ENCODE results near the gene MAP7.

Gene MAP7

DNA sequence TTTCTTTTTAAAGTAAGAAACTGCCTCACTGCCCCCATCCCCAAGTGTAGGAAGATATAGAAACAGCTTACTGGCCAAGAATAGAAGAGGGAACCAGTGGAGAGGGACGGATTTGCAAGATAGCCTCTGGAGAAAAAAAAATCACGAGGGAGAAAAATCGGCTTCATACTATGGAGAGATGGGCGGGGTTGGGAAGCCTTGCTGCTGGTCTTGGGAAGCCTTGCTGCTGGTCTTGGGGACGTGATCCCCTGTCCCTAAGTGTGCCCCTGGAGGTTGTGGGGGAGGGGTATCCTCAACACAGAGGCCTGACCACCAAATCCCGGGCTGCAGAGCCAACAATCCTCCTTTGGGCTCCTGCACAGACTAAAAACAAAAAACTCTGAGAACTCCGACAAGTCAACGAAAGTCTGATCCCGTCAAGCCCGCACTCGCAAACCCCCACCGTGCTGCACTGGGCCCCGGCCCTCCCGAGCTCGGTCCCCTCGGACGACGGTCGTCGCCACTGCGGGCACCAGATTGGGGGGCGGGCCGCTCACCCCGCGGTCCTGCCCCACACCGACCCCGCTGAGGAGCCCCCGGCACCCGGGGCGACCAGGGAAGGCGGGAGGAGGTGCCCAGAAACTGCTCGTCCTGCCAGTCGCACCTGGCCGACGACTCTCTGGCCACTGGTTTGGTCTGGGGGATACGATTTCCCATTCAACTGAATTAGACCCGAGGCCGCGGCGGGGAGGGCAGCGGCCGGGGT lies 750 bp downstream of the MAP7 start:
- TF ChIP-seq ZNF274 (IDR thresholded peaks at IDR 0.05; ENCODE audit: low read depth, low read length): no peak
- H3K4me3 ChIP-seq (ENCODE audit: low read length): peak overlapping the region; percentile 71

DNA sequence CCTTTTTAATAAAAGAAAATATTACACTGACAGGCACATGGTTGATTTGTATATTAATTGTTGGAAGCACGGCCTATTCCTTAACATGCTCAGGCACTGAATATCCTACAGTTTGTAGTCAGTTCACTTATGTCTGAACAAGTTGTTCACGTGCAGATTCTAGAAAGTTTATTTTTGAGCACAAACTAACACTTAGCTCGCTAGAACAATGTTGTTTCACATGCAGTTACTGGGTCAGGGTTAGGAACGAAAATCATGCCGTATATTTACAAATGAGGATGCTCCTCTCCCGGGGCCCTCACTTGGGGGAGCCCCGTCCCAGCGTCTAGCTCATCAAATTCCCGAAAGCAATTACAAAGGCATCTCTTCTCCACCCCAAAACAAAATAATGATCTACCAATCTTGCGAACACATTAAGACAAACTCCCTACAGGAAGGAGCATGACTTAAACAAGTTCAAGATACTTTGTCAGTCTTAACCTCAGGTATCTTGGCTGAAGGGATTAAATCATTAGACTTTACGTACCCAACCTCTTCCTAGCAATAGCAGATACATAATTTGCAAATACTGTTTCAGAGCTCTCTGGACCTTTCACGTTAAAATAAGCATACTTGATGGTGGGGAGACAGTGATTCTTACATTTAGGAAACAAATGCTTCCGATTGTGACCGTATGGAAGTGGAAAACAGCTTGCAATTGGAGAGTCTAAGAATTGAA lies 1.5 kb downstream of the MAP7 start:
- no peak overlapping the region for H3K4me3 ChIP-seq (ENCODE audit: low read length)
- TF ChIP-seq ZNF274 (IDR thresholded peaks at IDR 0.05; ENCODE audit: low read depth, low read length): no peak

DNA sequence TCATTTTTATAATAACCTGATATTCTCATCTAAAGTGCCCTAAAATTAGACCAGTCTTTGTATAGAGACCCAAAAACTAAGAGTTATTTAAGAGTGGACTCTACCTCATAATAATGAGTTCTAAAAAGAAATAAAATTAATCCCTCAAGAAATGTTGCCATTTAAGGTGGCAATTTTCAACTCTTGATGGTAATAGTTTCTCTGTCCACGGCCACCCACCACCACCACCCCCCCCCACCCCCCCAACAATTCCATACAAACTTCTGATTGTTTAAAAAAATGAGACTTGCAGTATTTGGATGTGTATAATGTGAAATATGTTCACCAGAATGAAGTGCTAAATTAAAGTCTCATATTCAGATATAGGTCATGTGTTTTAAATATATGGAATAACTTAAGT lies 2.4 kb downstream of the MAP7 start:
- TF ChIP-seq ZNF274 (IDR thresholded peaks at IDR 0.05; ENCODE audit: low read depth, low read length): no peak
- H3K4me3 ChIP-seq (ENCODE audit: low read length): no peak overlapping the region

DNA sequence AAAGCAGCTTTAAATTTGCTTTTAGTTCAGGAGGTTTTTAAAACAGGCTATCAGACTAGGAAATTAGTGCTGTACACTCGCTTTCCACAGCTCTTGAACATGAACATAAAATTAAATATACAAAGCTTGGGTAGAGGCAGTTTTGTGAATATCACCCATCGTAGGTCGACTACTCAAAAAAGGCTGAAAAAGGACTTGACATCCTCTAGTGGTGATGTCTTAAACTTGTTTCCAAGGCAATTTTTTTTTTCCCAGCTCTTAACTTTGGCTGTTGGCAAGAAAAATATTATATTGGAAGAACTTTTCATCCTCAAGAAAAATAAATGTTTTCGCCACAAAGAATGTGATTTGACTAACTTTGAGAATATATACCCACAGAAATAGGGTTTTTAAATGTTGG lies 2.9 kb downstream of the MAP7 start:
- H3K4me3 ChIP-seq (ENCODE audit: low read length): no peak overlapping the region
- TF ChIP-seq ZNF274 (IDR thresholded peaks at IDR 0.05; ENCODE audit: low read depth, low read length): no peak

DNA sequence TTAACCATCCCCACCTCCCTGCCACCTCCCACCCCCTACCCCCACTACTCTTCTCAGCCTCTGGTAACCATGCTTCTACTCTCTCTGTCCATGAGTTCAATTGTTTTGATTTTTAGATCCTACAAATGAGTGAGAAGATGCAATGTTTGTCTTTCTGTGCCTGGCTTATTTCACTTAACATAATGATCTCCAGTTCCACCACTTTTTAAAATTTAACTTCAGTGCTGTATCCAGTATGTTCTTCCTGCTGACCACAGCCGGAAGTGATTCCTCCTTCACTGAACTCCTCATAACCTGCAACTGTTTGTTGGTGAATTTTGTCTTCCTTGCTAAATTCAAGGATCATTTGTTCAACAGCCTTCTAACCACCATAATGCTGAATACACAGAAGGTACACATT lies 3.9 kb downstream of the MAP7 start:
- no peak for TF ChIP-seq ZNF274 (IDR thresholded peaks at IDR 0.05; ENCODE audit: low read depth, low read length)
- H3K4me3 ChIP-seq (ENCODE audit: low read length): no peak overlapping the region

DNA sequence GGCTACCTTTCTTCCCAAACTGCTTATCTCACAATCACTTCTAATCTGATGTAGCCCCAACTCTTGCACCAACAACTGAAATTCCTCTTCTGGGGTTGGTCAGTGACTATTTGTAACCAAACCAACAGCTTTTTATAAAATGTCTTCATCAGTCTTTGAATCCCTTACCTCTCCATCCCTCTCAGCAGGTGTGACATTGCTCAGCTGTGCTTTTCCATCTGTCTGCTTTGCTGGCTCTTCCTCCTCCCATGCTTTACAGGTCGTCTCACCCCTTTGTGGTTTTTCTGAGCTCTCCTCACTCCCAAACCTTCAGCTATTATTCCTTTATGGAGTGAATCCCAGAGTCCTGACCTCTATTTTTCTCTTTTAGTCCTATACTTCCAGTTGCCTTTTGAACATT lies 5.9 kb downstream of the MAP7 start:
- no peak for TF ChIP-seq ZNF274 (IDR thresholded peaks at IDR 0.05; ENCODE audit: low read depth, low read length)
- H3K4me3 ChIP-seq (ENCODE audit: low read length): no peak overlapping the region

DNA sequence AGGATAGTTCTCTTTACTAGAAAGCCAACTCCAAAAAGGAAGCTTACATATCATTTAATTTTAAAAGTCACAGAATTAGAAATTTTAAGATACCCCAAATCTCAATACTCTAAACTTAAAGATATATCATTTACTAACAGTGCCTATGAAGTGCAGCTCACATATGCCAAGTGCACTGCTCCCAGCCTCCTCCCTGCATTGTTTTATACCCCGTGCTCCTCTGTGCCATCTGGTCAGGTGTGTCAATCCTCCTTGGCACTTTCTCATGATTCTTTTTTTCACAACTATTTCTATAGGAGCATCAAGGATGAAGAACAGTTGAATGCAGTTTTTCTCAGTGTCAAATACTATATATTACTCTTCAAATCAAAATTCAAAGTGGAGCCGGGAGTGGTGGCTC lies 8.8 kb downstream of the MAP7 start:
- TF ChIP-seq ZNF274 (IDR thresholded peaks at IDR 0.05; ENCODE audit: low read depth, low read length): no peak
- no peak overlapping the region for H3K4me3 ChIP-seq (ENCODE audit: low read length)

DNA sequence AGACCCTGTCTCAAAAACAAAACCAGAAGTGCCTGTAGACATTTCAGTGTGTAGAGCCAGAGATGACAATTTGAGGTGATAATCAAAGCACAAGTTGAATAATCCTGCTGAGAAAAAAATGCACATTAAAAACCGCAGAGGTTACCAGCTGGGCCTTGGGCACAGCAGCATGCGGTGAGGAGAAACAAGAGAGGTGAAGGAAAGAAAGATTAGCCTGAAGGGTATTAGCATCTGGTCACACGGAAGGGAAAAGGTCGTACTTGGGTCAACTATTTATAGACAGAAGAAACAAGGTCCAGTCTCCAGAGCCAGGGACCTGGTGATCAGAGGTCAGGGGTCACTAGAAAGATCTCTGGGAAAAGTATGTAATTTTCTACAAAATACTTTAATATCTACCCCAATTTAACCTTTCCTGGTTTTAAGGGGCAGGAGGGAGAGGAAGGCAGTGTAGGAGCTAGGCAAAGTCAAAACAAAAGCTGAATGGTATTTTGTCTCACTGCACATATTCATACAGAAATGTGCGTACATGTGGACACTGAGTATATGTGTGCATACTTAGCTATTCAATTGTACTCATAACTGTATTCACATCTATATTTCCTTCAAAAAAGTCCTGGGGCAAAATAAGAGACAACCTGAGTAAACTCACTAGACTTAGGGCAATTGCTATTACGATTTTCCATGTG lies 10.1 kb downstream of the MAP7 start:
- no peak overlapping the region for H3K4me3 ChIP-seq (ENCODE audit: low read length)
- no peak for TF ChIP-seq ZNF274 (IDR thresholded peaks at IDR 0.05; ENCODE audit: low read depth, low read length)

DNA sequence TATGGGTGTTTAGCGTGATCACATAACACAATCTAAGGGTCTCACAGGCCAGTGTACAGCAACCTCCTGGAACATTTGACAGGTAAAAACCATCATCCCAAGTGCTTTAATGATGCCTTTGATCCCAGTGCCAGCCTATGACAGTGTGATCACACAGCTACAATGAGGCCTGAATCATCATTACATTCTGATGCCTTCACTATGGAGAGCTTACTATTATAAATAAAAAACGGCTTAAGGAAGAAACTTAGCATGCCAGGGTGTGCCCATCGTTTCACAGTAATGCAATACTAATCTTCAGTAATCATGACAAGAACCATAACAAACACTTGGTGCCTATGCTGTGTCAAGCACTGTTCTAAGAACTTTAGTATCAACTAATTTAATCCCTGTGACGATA lies 11.4 kb downstream of the MAP7 start:
- no peak for TF ChIP-seq ZNF274 (IDR thresholded peaks at IDR 0.05; ENCODE audit: low read depth, low read length)
- no peak overlapping the region for H3K4me3 ChIP-seq (ENCODE audit: low read length)

DNA sequence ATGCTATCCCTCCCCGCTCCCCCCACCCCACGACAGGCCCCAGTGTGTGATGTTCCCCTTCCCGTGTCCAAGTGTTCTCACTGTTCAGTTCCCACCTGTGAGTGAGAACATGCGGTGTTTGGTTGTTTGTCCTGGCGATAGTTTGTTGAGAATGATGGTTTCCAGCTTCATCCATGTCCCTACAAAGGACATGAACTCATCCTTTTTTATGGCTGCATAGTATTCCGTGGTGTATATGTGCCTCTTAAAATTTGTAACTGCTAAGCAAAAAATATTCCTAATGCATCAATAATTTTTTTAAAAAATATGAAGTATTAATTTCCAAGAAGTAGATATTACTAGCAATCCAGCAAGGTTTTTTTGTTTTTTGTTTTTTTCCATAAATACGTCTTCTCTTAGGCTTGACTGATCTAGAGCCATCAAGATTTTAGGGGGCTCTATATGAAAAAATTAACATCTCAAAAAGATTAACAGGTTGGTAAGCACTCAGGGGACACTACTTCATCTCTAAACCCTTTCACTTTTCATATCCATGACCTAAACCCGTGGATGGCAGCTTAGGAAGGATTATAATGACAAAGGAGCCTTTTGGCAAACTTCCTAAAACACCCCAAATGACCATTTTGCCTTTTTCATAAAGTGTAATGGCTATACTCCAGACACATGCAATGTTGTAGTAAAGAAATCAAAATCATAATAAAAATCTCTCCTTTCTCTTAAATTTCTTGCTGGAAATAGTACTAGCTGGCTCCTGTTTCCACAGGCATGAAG lies 14.2 kb downstream of the MAP7 start:
- TF ChIP-seq ZNF274 (IDR thresholded peaks at IDR 0.05; ENCODE audit: low read depth, low read length): no peak

DNA sequence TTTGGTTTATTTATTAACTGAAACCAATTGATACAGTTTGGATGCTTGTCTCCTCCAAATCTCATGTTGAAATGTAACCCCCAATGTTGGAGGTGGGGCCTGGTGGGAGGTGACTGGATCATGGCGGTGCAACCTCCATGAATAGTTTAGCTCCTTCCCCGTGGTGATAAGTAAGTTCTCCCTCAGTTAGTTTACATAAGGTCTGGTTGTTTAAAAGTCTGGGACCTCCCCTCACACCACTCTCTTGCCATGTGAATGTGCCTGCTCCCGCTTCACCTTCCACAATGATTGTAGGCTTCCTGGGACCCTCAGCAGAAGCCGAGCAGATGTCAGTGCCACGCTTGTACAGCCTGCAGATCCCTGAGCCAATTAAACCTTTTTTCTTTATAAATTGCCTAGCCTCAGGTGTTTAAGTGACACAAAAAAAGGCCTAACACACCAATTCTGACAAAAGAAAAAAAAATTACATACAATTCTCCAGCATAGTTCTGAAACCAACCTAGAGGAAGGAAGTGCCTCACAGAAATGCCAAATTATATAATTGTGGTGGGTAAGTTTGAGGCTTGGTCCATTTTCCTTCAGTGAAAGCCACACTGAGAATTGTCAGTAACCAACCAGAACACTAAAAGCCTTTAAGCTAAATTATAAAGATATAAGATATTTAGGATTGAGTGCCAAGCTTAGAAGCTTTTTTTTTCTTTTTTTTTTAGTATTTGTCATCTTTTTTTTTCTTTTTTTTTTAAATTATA lies 15.0 kb downstream of the MAP7 start:
- H3K4me3 ChIP-seq (ENCODE audit: low read length): no peak overlapping the region
- no peak for TF ChIP-seq ZNF274 (IDR thresholded peaks at IDR 0.05; ENCODE audit: low read depth, low read length)

More for the DNA sequence above, 14.2 kb downstream of the MAP7 start:
- no peak overlapping the region for H3K4me3 ChIP-seq (ENCODE audit: low read length)

DNA sequence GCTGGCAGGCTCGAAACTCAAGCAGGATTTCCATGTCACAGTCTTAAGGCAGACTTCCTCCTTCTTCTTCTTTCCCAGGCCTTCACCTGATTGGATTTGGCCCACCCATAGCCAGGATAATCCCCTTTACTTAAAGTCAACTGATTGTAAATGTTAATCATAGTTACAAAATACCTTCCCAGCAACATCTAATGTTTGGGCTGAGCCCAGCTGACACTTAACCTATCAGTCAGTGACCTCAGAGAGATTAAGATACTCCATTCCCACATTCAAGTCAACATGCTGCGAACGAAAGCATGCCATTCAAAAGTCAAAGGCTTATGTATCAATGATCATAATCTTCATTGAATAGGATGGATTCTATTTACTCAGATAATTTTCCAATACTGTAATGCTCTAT lies 16.0 kb downstream of the MAP7 start:
- TF ChIP-seq ZNF274 (IDR thresholded peaks at IDR 0.05; ENCODE audit: low read depth, low read length): no peak

DNA sequence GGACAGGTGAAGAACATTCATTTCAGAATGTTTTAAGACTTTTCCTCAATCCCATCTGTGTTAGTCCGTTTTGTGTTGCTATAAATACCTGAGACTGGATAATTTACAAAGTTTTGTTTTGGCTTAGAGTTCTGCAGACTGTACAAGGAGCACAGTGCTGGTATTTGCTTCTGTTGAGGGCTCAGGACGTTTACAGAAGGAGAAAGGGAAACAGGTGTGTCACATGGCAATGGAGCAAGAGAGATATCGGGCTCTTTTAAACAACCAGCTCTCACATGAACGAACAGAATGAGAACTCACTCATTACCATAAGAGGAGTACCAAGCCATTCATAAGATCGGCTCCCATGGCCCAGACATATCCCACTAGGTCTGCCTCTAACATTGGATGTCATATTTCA lies 16.7 kb downstream of the MAP7 start:
- no peak for TF ChIP-seq ZNF274 (IDR thresholded peaks at IDR 0.05; ENCODE audit: low read depth, low read length)
- H3K4me3 ChIP-seq (ENCODE audit: low read length): no peak overlapping the region

More for the DNA sequence above, 16.0 kb downstream of the MAP7 start:
- H3K4me3 ChIP-seq (ENCODE audit: low read length): no peak overlapping the region
